ENCODE results near the gene SARNP.

SARNP gene

GRCh38 chr12:55741931-55742680 lies 75.4 kb downstream of the SARNP start:
- in situ Hi-C loops (cut with HindIII; ENCODE audit: low sequenced_read_pairs): no loop called here
- peak overlapping the region; percentile 72 for H3K4me3 ChIP-seq (ENCODE audit: low read depth, low read length)
- DNase-seq (ENCODE audit: low read depth, low spot score): no peak
- TF ChIP-seq, protein P1, sequence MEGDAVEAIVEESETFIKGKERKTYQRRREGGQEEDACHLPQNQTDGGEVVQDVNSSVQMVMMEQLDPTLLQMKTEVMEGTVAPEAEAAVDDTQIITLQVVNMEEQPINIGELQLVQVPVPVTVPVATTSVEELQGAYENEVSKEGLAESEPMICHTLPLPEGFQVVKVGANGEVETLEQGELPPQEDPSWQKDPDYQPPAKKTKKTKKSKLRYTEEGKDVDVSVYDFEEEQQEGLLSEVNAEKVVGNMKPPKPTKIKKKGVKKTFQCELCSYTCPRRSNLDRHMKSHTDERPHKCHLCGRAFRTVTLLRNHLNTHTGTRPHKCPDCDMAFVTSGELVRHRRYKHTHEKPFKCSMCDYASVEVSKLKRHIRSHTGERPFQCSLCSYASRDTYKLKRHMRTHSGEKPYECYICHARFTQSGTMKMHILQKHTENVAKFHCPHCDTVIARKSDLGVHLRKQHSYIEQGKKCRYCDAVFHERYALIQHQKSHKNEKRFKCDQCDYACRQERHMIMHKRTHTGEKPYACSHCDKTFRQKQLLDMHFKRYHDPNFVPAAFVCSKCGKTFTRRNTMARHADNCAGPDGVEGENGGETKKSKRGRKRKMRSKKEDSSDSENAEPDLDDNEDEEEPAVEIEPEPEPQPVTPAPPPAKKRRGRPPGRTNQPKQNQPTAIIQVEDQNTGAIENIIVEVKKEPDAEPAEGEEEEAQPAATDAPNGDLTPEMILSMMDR (IDR thresholded peaks at IDR 0.05; ENCODE audit: low read depth, low read length): no peak

- no peak for DNase-seq (ENCODE audit: low read depth, low spot score)
- H3K4me3 ChIP-seq (ENCODE audit: low read depth, low read length): no peak overlapping the region
- in situ Hi-C loops (cut with HindIII; ENCODE audit: low sequenced_read_pairs): no loop called here
- TF ChIP-seq, protein P1 (IDR thresholded peaks at IDR 0.05; ENCODE audit: low read depth, low read length): no peak
Observed at GRCh38 chr12:55739025-55739378, 78.5 kb downstream of the SARNP start.

DNA sequence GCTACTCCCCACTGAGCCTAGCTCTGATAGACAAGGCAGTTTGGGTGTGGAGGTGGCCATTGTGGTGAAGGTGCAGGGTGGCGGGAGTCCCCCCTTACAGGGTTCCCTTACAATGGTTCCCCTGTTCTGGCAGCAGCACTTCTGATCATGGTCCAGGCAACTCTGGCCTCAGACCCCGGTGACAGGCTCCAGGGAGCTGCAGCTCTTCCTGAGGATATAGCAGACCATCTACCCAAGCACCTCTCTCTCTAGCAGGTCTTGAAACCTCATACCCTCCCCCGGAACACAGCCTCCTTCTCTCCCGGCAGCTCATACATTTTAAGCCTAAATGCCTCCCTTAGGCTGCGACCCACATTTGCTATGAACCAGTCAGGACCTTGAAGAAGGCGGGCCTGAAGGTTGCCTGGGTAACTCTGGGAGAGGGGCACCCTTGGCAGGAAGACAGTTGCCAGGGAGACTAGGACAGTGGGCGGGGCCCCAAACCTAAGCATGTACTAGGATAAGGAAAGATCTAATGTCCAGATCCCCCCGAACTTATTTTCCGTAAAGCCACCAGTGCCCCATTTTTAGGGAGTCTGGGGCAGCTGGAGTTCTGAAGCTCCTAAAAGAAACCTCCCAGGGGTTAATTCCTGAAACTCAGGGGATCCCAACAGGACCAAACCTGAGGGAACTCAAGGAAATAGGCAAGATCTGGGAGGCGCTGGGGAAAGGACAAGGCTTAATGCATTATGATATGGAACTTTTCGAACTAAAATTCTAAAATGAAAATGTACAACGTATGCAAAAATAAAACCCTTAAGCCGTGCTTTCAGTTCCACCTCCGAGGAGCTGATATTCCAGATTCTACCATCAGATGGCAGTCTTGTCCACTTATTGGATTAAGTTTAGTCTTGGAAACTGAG lies 79.2 kb downstream of the SARNP start:
- peak; percentile 89 for DNase-seq (ENCODE audit: low read depth, low spot score)
- H3K4me3 ChIP-seq (ENCODE audit: low read depth, low read length): peak overlapping the region; percentile 62
- in situ Hi-C loops (cut with HindIII; ENCODE audit: low sequenced_read_pairs): no loop called here
- TF ChIP-seq, protein P1 (IDR thresholded peaks at IDR 0.05; ENCODE audit: low read depth, low read length): peak; percentile 66

- H3K4me3 ChIP-seq (ENCODE audit: low read depth, low read length): peak overlapping the region; percentile 62
- in situ Hi-C loops (cut with HindIII; ENCODE audit: low sequenced_read_pairs): no loop called here
- TF ChIP-seq, protein P1 (IDR thresholded peaks at IDR 0.05; ENCODE audit: low read depth, low read length): no peak
- no peak for DNase-seq (ENCODE audit: low read depth, low spot score)
Observed at GRCh38 chr12:55737581-55738122, 79.9 kb downstream of the SARNP start.

- H3K4me3 ChIP-seq (ENCODE audit: low read depth, low read length): no peak overlapping the region
- TF ChIP-seq, protein P1 (IDR thresholded peaks at IDR 0.05; ENCODE audit: low read depth, low read length): peak; percentile 94
- DNase-seq (ENCODE audit: low read depth, low spot score): peak; percentile 70
- in situ Hi-C loops (cut with HindIII; ENCODE audit: low sequenced_read_pairs): no loop called here
Observed at GRCh38 chr12:55736780-55737580, 80.5 kb downstream of the SARNP start.

DNA sequence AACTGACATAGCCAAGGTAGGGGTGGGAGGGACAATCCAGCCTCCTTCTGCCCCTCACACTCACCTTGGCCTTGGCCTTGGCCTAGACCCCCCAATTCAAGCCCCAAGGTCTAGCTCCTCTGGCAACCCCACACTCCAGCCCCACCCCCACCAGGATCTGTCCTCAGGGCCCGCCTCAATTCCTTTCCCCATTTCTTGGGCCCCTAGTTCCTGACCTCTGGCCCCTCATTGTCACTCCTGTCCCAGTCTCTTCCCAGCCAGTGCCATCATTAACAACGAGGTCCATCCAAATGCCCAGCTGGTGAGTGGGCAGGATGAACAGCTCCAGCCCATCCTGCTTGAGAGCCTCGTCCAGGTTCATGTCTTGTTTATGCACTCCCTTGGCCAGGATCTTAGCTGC lies 81.4 kb downstream of the SARNP start:
- TF ChIP-seq, protein P1 (IDR thresholded peaks at IDR 0.05; ENCODE audit: low read depth, low read length): no peak
- no peak overlapping the region for H3K4me3 ChIP-seq (ENCODE audit: low read depth, low read length)
- in situ Hi-C loops (cut with HindIII; ENCODE audit: low sequenced_read_pairs): no loop called here
- no peak for DNase-seq (ENCODE audit: low read depth, low spot score)

All from astrocyte of the spinal cord (primary cell).